HEK293 (cell line): ENCODE results near the gene CSNK1A1.

ENCODE experiments used
- KLF7 ChIP-seq: fragments of 450-650 bp; formaldehyde crosslinking; IDR thresholded peaks from 2 replicates; pipeline ENCODE4 v1.5.1; 2016; ENCODE audit warnings: missing biosample characterization, missing genetic modification characterization, borderline replicate concordance
- TCF7L2 ChIP-seq: IDR thresholded peaks from 2 replicates; pipeline ENCODE4 v1.6.1; 2011; ENCODE audit warnings: low read depth, mild to moderate bottlenecking, inconsistent platforms, low read length, moderate library complexity, borderline replicate concordance
- ZBTB21 ChIP-seq: fragments of 450-650 bp; formaldehyde crosslinking; IDR thresholded peaks from 2 replicates; pipeline ENCODE4 v1.5.1; 2017; ENCODE audit warnings: missing biosample characterization, missing genetic modification characterization
- ZFP37 ChIP-seq: fragments of 450-650 bp; formaldehyde crosslinking; IDR thresholded peaks from 2 replicates; pipeline ENCODE4 v1.5.1; 2016; ENCODE audit warnings: missing biosample characterization, missing genetic modification characterization
- ZNF121 ChIP-seq: fragments of 450-650 bp; formaldehyde crosslinking; IDR thresholded peaks from 2 replicates; pipeline ENCODE4 v1.5.1; 2016; ENCODE audit warnings: missing biosample characterization, missing genetic modification characterization
- ZNF2 ChIP-seq: fragments of 450-650 bp; formaldehyde crosslinking; IDR thresholded peaks from 2 replicates; pipeline ENCODE4 v1.5.1; 2016; ENCODE audit warnings: missing biosample characterization, missing genetic modification characterization
- ZNF274 ChIP-seq, 2 experiments: fragments of 200-500 bp in 1 of 2; fragments of 450-650 bp in 1 of 2; sonication (Bioruptor generic) in 1 of 2; formaldehyde crosslinking in 1 of 2; IDR thresholded peaks; 2 replicates each; pipeline versions ENCODE4 v1.5.1 to v1.6.1; 2014 to 2016; ENCODE audit warnings: borderline replicate concordance in 1 of 2, inconsistent platforms in 1 of 2, low read length in 1 of 2, missing biosample characterization in 1 of 2, missing genetic modification characterization in 1 of 2
- ZNF529 ChIP-seq: fragments of 450-650 bp; formaldehyde crosslinking; IDR thresholded peaks from 2 replicates; pipeline ENCODE4 v1.5.1; 2017; ENCODE audit warnings: missing genetic modification characterization, missing biosample characterization; ENCODE audit not compliant: insufficient replicate concordance
- ZXDB ChIP-seq: fragments of 450-650 bp; formaldehyde crosslinking; IDR thresholded peaks from 2 replicates; pipeline ENCODE4 v1.5.1; 2016; ENCODE audit warnings: missing biosample characterization, missing genetic modification characterization
- TF ChIP-seq, protein P1 (sequence below): fragments of 450-650 bp; formaldehyde crosslinking; IDR thresholded peaks from 2 replicates; pipeline ENCODE4 v1.5.1; 2016; ENCODE audit warnings: missing biosample characterization, missing genetic modification characterization
- TF ChIP-seq, protein P2 (sequence below): fragments of 450-650 bp; formaldehyde crosslinking; IDR thresholded peaks from 2 replicates; pipeline ENCODE4 v1.5.1; 2016; ENCODE audit warnings: missing biosample characterization, missing genetic modification characterization, borderline replicate concordance
- TF ChIP-seq, protein P3 (sequence below): fragments of 450-650 bp; formaldehyde crosslinking; IDR thresholded peaks from 2 replicates; pipeline ENCODE4 v1.5.1; 2016; ENCODE audit warnings: missing biosample characterization, missing genetic modification characterization
- TF ChIP-seq, protein P4 (sequence below): fragments of 450-650 bp; formaldehyde crosslinking; IDR thresholded peaks from 2 replicates; pipeline ENCODE4 v1.5.1; 2016; ENCODE audit warnings: missing biosample characterization, missing genetic modification characterization

DNA sequence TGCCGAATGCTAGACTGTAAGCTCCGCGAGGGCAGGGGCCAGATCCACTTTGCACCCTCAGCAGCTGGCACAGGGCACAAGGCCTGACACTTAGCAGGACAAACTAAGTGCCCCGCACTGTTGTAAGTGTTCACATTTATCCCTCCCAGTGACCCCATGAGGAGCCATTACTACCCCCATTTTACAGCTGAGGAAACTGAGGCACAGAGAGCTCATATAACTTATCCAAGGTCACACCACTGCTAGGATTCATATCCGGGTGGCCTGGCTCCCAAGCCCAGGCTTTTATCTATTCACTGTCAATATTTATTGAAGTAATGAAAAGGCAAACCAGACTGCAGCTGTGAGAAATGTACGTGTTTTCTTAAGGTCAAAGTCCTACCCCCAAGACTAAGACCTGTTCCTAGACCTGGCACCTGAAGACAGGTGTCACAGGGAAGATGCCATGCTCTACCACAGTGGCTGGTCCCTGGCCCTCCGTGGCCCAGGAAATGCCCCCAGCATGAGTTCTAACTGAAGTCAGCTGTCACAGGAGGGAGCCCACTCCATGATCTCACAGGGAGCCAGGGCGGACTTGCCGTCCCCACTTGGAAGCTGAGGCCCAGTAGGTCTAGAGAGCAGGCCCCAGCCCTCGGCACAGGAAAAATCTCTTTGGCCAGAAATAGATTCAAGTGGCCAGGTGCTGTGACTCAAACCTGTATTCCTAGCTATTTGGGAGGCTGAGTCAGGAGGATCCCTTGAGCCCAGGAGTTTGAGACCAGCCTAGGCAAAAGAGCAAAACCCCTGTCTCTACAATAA, 97.4 kb downstream of the CSNK1A1 start:
- TF ChIP-seq ZFP37 (tag by site-specific recombination) (no peak), KLF7 (no peak), TCF7L2 (no peak), ZNF529 (tag by site-specific recombination) (no peak), ZNF274 (IDR thresholded peaks at IDR 0.05; ENCODE audit: low read length) (no peak), ZNF274 (tag by site-specific recombination; IDR thresholded peaks at IDR 0.05; ENCODE audit: borderline replicate concordance) (no peak), ZNF121 (tag by site-specific recombination) (no peak), ZBTB21 (no peak), ZNF2 (tag by site-specific recombination) (no peak), ZXDB (tag by site-specific recombination) (no peak)
- TF ChIP-seq, protein P1, sequence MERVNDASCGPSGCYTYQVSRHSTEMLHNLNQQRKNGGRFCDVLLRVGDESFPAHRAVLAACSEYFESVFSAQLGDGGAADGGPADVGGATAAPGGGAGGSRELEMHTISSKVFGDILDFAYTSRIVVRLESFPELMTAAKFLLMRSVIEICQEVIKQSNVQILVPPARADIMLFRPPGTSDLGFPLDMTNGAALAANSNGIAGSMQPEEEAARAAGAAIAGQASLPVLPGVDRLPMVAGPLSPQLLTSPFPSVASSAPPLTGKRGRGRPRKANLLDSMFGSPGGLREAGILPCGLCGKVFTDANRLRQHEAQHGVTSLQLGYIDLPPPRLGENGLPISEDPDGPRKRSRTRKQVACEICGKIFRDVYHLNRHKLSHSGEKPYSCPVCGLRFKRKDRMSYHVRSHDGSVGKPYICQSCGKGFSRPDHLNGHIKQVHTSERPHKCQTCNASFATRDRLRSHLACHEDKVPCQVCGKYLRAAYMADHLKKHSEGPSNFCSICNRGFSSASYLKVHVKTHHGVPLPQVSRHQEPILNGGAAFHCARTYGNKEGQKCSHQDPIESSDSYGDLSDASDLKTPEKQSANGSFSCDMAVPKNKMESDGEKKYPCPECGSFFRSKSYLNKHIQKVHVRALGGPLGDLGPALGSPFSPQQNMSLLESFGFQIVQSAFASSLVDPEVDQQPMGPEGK (tag by site-specific recombination): no peak
- TF ChIP-seq, protein P2, sequence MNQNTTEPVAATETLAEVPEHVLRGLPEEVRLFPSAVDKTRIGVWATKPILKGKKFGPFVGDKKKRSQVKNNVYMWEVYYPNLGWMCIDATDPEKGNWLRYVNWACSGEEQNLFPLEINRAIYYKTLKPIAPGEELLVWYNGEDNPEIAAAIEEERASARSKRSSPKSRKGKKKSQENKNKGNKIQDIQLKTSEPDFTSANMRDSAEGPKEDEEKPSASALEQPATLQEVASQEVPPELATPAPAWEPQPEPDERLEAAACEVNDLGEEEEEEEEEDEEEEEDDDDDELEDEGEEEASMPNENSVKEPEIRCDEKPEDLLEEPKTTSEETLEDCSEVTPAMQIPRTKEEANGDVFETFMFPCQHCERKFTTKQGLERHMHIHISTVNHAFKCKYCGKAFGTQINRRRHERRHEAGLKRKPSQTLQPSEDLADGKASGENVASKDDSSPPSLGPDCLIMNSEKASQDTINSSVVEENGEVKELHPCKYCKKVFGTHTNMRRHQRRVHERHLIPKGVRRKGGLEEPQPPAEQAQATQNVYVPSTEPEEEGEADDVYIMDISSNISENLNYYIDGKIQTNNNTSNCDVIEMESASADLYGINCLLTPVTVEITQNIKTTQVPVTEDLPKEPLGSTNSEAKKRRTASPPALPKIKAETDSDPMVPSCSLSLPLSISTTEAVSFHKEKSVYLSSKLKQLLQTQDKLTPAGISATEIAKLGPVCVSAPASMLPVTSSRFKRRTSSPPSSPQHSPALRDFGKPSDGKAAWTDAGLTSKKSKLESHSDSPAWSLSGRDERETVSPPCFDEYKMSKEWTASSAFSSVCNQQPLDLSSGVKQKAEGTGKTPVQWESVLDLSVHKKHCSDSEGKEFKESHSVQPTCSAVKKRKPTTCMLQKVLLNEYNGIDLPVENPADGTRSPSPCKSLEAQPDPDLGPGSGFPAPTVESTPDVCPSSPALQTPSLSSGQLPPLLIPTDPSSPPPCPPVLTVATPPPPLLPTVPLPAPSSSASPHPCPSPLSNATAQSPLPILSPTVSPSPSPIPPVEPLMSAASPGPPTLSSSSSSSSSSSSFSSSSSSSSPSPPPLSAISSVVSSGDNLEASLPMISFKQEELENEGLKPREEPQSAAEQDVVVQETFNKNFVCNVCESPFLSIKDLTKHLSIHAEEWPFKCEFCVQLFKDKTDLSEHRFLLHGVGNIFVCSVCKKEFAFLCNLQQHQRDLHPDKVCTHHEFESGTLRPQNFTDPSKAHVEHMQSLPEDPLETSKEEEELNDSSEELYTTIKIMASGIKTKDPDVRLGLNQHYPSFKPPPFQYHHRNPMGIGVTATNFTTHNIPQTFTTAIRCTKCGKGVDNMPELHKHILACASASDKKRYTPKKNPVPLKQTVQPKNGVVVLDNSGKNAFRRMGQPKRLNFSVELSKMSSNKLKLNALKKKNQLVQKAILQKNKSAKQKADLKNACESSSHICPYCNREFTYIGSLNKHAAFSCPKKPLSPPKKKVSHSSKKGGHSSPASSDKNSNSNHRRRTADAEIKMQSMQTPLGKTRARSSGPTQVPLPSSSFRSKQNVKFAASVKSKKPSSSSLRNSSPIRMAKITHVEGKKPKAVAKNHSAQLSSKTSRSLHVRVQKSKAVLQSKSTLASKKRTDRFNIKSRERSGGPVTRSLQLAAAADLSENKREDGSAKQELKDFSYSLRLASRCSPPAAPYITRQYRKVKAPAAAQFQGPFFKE (tag by site-specific recombination): no peak
- TF ChIP-seq, protein P3, sequence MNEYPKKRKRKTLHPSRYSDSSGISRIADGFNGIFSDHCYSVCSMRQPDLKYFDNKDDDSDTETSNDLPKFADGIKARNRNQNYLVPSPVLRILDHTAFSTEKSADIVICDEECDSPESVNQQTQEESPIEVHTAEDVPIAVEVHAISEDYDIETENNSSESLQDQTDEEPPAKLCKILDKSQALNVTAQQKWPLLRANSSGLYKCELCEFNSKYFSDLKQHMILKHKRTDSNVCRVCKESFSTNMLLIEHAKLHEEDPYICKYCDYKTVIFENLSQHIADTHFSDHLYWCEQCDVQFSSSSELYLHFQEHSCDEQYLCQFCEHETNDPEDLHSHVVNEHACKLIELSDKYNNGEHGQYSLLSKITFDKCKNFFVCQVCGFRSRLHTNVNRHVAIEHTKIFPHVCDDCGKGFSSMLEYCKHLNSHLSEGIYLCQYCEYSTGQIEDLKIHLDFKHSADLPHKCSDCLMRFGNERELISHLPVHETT (tag by site-specific recombination): no peak
- TF ChIP-seq, protein P4, sequence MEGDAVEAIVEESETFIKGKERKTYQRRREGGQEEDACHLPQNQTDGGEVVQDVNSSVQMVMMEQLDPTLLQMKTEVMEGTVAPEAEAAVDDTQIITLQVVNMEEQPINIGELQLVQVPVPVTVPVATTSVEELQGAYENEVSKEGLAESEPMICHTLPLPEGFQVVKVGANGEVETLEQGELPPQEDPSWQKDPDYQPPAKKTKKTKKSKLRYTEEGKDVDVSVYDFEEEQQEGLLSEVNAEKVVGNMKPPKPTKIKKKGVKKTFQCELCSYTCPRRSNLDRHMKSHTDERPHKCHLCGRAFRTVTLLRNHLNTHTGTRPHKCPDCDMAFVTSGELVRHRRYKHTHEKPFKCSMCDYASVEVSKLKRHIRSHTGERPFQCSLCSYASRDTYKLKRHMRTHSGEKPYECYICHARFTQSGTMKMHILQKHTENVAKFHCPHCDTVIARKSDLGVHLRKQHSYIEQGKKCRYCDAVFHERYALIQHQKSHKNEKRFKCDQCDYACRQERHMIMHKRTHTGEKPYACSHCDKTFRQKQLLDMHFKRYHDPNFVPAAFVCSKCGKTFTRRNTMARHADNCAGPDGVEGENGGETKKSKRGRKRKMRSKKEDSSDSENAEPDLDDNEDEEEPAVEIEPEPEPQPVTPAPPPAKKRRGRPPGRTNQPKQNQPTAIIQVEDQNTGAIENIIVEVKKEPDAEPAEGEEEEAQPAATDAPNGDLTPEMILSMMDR (tag by site-specific recombination): no peak
